ENCODE data around the gene BUD23. TPM values are rescaled to one million over a fixed set of nuclear protein-coding genes. Genes with fewer than 3 reads are reported as not detected.

Gene BUD23
- total RNA-seq, 2 donors from 2014 or later = 34.3 to 43.3 TPM

DNA sequence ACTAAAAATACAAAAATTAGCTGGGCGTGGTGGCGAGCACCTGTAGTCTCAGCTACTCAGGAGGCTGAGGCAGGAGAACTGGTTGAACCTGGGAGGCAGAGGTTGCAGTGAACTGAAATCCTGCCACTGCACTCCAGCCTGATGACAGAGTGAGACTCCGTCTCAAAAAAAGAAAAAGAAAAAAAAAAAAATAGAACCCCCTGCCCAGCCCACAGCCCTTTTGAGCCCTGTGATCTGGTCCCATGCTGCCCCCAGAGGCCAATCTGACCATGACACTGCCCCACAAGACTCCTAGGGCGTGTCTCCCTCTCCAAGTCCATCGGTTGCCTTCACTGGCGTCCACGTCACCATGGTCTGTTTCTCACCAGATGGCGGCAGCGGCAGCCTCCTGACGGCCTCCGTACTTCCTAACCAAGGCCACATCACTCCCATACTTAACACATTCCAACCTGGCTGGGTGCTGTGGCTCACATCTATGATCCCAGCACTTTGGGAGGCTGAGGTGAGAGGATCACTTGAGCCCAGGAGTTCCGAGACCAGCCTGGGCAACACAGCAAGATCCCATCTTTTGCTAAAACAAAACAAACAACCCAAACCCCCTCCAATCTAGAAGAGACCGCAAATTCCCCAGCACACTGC is 18.1 kb downstream of the BUD23 start:
- intact Hi-C loops (cut with DNase I) = no loop called here
- TF ChIP-seq, protein P1, sequence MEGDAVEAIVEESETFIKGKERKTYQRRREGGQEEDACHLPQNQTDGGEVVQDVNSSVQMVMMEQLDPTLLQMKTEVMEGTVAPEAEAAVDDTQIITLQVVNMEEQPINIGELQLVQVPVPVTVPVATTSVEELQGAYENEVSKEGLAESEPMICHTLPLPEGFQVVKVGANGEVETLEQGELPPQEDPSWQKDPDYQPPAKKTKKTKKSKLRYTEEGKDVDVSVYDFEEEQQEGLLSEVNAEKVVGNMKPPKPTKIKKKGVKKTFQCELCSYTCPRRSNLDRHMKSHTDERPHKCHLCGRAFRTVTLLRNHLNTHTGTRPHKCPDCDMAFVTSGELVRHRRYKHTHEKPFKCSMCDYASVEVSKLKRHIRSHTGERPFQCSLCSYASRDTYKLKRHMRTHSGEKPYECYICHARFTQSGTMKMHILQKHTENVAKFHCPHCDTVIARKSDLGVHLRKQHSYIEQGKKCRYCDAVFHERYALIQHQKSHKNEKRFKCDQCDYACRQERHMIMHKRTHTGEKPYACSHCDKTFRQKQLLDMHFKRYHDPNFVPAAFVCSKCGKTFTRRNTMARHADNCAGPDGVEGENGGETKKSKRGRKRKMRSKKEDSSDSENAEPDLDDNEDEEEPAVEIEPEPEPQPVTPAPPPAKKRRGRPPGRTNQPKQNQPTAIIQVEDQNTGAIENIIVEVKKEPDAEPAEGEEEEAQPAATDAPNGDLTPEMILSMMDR (IDR thresholded peaks at IDR 0.05) = peak in 6 of 7 experiments; percentile 41 to 69 (median 46)
- TF ChIP-seq POLR2A (IDR thresholded peaks at IDR 0.05) = no peak
- Histone ChIP-seq H3K9me3 (no peaks in the 10 kb centered on the region), H3K4me3 (no peak overlapping the region), H3K27ac (peak overlapping the region in 1 of 4 donors; percentile 3), H3K4me1 (no peaks in the 10 kb centered on the region), H3K27me3 (no peaks in the 10 kb centered on the region), H3K36me3 (replicated peaks in 1 of 2; ENCODE audit: insufficient read depth in 1 of 2, low read depth in 2 of 2) (peaks cover 0 to 8% of the 10 kb centered on the region in 2 donors)
- 55 to 61% methylated on average over 12 to 13 of the region's 13 CpGs for WGBS, 2 donors
- ATAC-seq (peak; percentile 58), DNase-seq (peak; percentile 50 to 68 (median 60))

DNA sequence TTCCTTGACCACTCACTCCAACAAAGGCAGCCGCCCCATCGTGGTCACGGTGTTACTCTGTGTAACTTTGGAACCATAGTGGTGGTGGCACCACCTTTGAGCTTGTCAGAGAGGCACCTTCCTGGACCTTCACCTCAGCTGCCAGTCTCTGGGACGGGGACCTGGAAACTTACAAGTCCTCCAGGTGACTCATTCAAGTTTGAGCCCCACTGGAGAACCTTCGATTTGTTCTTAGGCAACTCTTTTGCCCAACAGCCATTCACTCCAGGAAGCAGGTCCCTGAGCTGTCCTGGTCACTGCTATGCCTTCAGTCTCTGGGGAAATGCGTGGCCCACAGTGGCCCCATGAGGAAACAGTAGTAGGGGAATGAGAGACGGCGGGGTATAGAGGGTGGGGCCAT is 18.8 kb downstream of the BUD23 start:
- no peak for DNase-seq
- intact Hi-C loops (cut with DNase I) = no loop called here
- TF ChIP-seq, protein P1 (IDR thresholded peaks at IDR 0.05) = no peak
- TF ChIP-seq POLR2A (IDR thresholded peaks at IDR 0.05) = no peak

DNA sequence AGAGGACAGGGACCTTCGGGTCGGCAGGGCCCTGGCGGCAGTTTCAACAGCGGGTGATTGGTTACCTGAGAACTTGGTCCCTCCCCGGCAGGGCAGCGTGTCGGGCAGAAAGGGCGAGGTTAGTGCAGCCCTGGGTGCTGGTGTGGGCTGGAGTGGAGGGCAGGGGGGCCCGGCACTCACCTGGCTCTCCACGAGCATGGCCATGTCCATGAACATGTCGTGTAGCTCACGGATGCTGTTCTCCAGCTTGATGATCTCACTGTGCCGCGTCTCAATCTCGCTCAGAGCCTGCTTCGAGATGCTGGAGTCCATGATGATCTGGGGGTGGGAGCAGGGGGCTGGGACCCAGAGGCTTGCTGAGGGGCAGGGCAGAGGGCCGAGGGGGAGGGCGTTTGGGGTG is 19.3 kb downstream of the BUD23 start:
- ATAC-seq = no peak
- peaks cover 0 to 6% of the 10 kb centered on the region in 2 donors for H3K36me3 ChIP-seq (replicated peaks in 1 of 2; ENCODE audit: insufficient read depth in 1 of 2, low read depth in 2 of 2)
- no peaks in the 10 kb centered on the region for H3K4me1 ChIP-seq

More for the DNA sequence above, 18.8 kb downstream of the BUD23 start:
- Histone ChIP-seq H3K9me3 (no peaks in the 10 kb centered on the region), H3K4me1 (no peaks in the 10 kb centered on the region), H3K4me3 (no peak overlapping the region), H3K27ac (no peak overlapping the region), H3K27me3 (no peaks in the 10 kb centered on the region), H3K36me3 (replicated peaks in 1 of 2; ENCODE audit: insufficient read depth in 1 of 2, low read depth in 2 of 2) (peaks cover 0 to 6% of the 10 kb centered on the region in 2 donors)
- ATAC-seq = no peak
- WGBS, 2 donors = 78 to 91% methylated on average over 8 of the region's 8 CpGs

DNA sequence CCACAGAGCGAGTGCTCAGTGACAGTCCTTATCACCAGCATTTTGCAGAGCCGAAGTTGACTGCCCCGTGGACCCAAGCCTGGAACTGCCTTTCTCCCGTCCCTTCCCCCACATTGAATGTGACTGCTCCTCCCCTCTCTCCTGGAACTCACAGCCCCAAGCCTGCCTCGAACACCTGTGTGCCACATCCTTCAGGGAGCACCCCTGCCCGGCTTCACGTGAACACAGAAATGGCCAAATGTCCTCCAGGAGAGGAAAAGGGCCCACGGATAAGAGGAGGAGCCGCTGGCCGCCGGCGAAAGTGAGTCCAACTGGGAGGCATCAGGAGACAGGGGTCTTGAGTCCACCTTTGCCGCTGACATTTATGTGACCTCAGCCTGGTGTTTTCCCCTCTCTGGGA is 19.8 kb downstream of the BUD23 start:
- Histone ChIP-seq H3K9me3 (no peaks in the 10 kb centered on the region), H3K4me3 (no peak overlapping the region), H3K36me3 (replicated peaks in 1 of 2; ENCODE audit: insufficient read depth in 1 of 2, low read depth in 2 of 2) (peaks cover 0 to 5% of the 10 kb centered on the region in 2 donors), H3K27me3 (no peaks in the 10 kb centered on the region), H3K4me1 (no peaks in the 10 kb centered on the region), H3K27ac (no peak overlapping the region)
- DNase-seq = no peak
- intact Hi-C loops (cut with DNase I) = no loop called here
- ATAC-seq = no peak
- 71 to 74% methylated on average over 13 of the region's 13 CpGs for WGBS, 2 donors
- TF ChIP-seq, protein P1 (IDR thresholded peaks at IDR 0.05) = no peak
- TF ChIP-seq POLR2A (IDR thresholded peaks at IDR 0.05) = no peak

More for the DNA sequence above, 19.3 kb downstream of the BUD23 start:
- no peak for DNase-seq
- TF ChIP-seq POLR2A (IDR thresholded peaks at IDR 0.05) = no peak
- TF ChIP-seq, protein P1 (IDR thresholded peaks at IDR 0.05) = no peak
- Histone ChIP-seq H3K27me3 (no peaks in the 10 kb centered on the region), H3K9me3 (no peaks in the 10 kb centered on the region), H3K4me3 (no peak overlapping the region), H3K27ac (no peak overlapping the region)
- WGBS, 2 donors = 87% methylated on average over 17 of the region's 18 CpGs; no CpG with 5 or more reads in 1 of the 2 donors
- intact Hi-C loops (cut with DNase I) = no loop called here
